Ishikawa (cell line): ENCODE results near the gene CDR2.

Source experiments
- EGR1 ChIP-seq: IDR thresholded peaks from 2 replicates; pipeline ENCODE4 v1.6.1; 2012
- EP300 ChIP-seq: IDR thresholded peaks from 2 replicates; pipeline ENCODE4 v1.6.1; 2012; ENCODE audit warnings: borderline replicate concordance
- RAD21 ChIP-seq: IDR thresholded peaks from 2 replicates; pipeline ENCODE4 v1.6.1; 2012; ENCODE audit warnings: low read depth
- REST ChIP-seq: IDR thresholded peaks from 2 replicates; pipeline ENCODE4 v1.6.1; 2012; ENCODE audit warnings: low read depth, mild to moderate bottlenecking
- YY1 ChIP-seq: IDR thresholded peaks from 2 replicates; pipeline ENCODE4 v1.6.1; 2012; ENCODE audit warnings: low read depth

DNA sequence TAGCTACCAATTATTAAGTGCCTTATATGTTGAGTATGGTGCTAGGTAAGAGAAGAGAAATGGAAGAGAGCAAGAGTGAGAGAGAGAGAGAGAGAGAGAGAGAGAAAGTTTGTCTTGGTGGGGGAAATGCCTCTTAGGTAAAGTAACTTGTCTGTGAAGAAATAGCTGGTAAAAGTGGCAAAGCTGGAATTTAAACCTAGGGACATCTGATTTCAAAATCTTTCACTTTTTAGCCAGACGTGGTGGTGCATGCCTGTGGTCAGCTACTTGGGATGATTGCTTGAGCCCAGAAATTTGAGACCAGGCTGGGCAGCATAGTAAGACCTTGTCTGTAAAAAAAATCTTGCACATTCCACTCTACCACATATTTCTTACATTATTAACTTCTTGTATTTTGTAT lies 23.0 kb upstream of the CDR2 start:
- TF ChIP-seq YY1, result no peak
- TF ChIP-seq RAD21, result no peak
- no peak for TF ChIP-seq EGR1
- no peak for TF ChIP-seq REST
- no peak for TF ChIP-seq EP300
